COLO668 (cell line): Measurements from ENCODE around the gene ITPKC.
"Not testable (repeated sequence)": the region's sequence is repeated elsewhere in the genome, so short reads cannot be mapped to it uniquely, and the experiment has no call there.

Experiments used
- DNase-seq: peaks from one replicate; lab custom pipeline; 2025; ENCODE audit not compliant: unreplicated experiment; lab: John Stamatoyannopoulos, UW

ITPKC gene

DNA sequence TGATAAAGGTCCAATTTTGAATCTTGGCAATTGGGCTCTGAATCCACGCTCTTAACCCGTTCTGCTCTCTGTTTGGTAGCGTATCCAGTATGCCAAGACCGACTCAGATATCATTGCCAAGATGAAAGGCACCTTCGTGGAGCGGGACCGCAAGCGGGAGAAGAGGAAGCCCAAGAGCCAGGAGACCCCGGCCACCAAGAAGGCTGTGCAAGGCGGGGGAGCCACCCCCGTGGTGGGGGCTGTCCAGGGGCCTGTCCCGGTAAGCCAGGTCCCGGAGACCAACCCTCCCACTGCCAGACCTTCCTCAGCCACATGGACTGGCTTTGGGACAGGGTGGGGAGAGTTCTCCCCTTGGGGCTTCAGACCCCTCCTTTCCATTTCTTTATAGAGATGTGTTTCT is 42.4 kb downstream of the ITPKC start:
- no peak for DNase-seq

DNA sequence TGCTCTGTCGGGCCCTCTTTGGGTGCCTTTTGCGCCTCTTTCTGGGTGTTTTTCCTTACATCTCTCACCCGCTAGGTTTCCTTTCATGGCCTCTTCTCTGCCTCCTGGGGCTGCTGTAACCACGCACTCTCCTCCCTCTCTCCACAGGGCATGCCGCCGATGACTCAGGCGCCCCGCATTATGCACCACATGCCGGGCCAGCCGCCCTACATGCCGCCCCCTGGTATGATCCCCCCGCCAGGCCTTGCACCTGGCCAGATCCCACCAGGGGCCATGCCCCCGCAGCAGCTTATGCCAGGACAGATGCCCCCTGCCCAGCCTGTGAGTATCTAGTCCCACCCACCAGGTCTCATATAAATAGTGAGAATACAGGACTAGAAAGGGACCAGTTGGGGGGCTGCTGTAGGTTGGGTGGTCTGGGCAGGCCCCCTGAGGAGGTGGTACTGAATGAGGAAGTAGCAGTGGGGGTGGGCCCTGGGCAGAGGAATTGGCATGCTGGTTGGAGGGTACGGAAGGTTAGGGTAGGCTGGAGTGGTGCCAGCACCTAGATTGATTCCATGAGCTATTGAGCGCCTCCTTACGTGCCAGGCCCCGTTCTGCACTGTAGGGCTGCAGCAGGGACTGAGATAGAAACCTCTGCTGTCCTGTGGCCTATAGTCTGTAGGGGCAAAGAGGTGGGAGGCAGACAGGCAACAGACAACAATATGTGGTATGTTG is 46.0 kb downstream of the ITPKC start:
- no peak for DNase-seq

GRCh38 chr19:40763526-40763925 is 46.6 kb downstream of the ITPKC start:
- DNase-seq, result no peak

DNA sequence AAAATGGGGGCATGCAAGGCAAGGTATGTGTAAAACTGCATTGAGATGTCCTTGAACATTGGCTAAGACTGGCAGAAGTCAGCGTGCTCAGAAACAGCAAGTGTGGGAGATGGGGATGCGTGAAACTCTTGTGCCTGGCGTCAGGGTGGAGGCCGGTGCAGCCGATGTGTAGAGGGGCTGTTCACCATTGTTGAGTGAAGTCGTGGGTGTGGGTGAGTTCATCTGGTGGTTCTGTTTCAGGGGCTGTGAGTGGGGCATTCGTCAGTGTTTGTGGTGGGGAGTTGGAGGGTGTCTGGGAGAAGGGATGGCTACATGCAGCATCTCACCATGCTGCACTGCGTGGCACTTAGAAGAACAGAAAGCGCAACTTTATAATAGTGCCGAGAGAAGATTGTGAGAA is 47.1 kb downstream of the ITPKC start:
- no peak for DNase-seq

- DNase-seq, result not testable (repeated sequence)
These were observed 49.5 kb downstream of the ITPKC start for GRCh38 chr19:40766385-40766784.

DNA sequence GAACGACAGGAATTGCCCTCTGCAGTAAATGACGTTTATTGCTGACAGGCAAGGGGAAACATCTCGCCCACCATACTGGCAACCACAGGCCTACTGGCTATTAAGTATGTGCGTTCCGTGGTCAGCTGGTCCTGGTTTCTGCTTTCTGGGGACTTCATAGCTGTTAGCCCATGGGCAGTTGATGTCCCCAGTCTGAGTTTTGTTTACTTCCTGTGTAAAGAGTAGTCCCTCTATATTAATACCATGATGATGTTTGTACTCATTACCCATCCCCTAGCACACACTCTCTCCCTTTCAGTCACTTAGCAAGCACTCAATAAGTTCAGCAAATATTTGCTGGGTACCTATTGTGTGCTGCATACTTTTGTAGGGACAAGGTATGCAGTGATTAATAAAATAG is 52.0 kb downstream of the ITPKC start:
- no peak for DNase-seq

DNA sequence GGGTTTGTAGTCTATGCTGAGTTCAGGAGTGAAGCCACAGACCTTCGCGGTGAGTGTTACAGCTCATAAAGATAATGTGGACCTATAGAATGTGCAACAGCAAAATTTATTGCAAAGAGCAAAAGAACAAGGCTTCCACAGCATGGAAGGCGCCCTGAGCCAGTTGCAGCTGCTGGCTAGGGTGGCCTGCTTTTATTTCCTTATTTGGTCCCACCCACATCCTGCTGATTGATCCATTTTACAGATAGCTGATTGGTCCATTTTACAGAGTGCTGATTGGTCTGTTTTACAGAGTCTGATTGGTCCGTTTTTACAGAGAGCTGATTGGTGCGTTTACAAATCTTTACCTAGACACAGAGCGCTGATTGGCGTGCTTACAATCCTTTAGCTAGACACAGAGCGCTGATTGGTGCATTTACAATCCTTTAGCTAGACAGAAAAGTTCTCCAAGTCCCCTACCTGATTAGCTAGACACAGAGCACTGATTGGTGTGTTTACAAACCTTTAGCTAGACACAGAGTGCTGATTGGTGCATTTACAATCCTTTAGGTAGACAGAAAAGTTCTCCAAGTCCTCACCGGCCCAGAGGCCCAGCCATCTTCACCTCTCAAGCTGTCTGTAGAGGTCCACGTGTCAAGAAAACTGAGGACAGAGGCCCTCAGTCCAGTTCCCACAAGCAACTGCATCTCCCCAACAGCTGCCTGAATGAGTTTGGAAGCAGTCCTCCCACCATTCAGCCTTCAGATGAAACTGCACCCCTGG is 54.4 kb downstream of the ITPKC start:
- DNase-seq, result not testable (repeated sequence)

DNA sequence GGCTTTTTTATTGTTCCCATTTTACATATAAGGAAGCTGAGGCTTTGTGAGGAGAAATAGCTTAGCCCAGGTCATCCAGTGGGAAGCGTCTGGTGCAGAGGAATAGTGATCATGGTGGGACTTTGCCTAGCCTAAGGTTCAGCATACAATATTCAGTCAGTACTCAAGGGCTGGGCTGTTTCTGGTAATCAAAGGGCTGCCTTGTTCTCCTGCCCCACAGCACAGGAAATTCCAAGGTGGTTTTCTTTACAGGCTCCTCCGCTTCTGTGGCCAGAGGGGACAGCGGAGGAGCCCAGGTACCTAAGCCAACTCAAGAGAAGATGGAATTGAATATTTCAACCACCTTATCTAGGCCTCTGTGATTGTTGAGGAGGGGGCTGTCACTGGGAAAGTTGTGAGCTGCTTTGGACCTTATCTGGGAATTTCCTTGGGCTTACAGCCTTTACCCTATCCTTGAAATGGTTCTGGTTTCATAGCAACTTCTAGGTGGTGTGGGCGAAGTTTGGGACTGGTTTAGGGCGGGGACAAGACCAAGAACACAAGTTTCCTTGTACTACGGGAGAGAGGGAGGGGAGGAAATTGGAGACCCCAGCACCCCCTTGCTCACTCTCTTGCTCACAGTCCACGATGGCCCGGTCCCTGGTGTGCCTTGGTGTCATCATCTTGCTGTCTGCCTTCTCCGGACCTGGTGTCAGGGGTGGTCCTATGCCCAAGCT is 58.2 kb downstream of the ITPKC start, which contains the start of gene MIA:
TSS of gene MIA (plus strand) at position 606 of the 716 bp plus-strand sequence. CDS start at position 628, 22 bp downstream.
- no peak for DNase-seq

DNA sequence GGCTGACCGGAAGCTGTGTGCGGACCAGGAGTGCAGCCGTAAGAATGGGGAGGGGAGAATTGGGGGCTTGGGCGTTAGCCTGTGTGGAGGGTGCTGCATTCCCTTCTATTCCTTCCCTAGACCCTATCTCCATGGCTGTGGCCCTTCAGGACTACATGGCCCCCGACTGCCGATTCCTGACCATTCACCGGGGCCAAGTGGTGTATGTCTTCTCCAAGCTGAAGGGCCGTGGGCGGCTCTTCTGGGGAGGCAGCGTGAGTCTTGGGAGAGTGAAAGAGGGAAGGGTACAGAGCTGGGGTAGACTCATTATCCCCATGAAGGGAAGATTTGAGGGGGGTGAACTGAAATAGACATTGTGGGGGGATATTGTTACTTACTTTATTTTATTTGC is 58.7 kb downstream of the ITPKC start:
- DNase-seq, result no peak

DNA sequence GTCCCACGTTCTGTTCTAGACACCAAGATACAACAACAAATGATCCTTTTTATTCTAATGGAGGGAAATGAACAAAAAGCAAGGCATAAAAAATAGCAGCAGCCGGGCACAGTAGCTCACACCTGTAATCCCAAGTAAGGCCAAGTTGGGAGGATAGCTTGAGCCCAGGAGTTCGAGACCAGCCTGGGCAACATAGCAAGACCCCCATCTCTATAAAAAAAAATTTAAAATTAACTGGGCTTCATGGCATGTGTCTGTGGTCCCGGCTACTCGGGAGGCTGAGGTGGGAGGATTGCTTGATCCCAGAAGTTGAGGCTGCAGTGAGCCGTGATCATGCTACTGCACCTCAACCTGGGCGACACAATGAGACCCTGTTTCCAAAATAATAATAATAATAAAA is 59.5 kb downstream of the ITPKC start:
- DNase-seq, result no peak

- peak; percentile 84 for DNase-seq
These were observed 60.2 kb downstream of the ITPKC start for GRCh38 chr19:40776932-40777644.

DNA sequence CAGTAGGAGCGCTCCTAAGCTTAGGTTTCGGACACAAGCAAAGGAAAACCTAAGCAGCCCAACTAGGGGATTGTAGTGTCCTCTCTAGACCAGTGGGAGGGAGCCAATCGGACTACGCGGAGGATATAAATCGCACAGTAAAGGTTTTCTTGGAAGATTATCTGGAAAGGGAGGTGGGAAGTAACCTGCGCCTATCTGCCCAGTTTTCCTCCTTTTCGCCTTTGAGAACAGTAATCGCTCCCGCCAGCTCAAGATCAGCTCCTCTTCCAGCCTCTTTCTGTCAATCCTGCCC is 60.7 kb downstream of the ITPKC start:
- DNase-seq, result no peak

DNA sequence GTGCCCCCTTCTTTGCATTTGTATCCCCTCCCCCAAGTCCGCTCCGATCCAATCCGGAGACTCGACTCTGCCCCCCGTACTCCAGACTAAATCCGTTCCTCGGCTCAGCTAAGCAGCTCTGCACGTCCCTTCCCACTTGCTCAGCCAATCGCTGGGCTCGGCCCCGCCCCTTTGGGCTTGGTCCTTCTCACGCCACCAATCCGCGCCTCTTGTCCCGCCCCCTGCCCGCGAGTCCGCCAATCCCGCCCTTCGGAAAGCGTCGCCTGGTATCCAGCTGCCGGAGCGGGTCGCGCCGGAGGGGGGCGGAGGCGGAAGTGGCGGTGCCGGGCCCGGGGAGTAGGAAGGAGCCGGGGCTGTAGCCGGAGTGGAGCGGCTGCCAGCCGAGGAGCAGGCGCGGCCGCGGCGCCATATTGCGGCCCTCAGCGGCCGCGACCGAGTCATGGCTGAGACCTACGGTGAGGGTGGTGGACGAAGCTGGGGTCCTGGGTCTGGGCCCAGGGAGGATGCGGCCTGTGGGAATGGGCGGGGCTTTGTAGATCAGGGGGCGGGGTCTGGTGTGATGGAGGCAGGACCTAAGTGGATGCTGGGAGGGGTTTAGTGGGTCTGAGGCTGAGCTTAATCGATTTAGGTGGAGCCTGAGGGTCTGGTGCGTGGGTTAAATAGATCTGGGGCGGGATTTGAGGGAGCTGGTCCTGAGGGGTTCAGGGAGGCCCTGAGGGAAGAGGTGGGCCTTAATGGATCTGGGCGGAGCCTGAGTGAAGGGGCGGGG is 61.2 kb downstream of the ITPKC start, which contains the start of gene RAB4B:
TSS of gene RAB4B (plus strand) at position 311 of the 769 bp plus-strand sequence. CDS start at position 440, 129 bp downstream.
- DNase-seq, result peak; percentile 99

DNA sequence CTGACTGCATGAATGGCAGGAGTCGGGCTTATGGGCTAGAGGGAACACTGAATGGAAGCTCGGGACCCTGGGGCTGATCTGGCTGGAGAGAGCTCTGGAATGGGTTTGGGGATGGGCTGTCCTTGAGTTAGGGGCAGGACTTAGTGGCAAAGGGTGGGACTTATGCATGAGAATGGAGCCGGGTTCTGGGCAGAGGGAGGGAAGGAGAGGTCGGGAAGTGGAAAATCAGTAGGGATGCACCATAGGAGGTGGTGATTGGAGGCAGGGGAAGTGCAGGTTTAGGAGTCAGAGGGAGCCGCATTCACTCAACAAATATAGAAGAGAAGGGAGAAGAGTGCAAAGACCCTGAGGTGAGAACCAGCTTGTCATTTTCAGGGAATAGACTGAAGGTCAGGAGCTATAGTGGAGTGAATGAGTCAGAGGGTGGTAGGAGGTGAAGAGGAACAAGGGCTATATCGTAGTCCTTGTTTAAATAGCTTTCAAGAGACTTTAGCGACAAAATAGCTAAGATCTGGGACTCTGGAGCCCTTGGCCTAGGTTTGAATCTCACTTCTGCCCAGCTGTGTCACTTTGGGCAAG is 61.9 kb downstream of the ITPKC start:
- no peak for DNase-seq

- DNase-seq, result no peak
These were observed 63.7 kb downstream of the ITPKC start for GRCh38 chr19:40780582-40780981.

DNA sequence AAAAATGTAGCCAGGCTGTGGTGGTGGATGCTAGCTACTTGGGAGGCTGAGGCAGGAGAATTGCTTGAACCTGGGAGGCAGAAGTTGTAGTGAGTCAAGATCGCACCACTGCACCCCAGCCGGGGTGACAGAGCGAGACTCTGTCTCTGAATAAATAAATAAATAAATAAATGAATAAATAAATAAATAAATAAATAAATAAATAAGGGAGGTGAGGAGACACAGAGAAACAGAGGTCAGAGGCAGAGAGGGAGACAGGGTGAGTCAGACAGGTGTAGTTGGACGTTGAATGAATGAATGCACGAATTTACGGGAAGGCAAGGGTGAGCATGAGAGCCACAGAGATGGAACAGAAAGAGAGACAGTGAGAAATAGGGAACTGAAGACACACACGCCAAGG is 64.2 kb downstream of the ITPKC start:
- DNase-seq, result no peak

- no peak for DNase-seq
These were observed 66.8 kb downstream of the ITPKC start for GRCh38 chr19:40783711-40784110.

DNA sequence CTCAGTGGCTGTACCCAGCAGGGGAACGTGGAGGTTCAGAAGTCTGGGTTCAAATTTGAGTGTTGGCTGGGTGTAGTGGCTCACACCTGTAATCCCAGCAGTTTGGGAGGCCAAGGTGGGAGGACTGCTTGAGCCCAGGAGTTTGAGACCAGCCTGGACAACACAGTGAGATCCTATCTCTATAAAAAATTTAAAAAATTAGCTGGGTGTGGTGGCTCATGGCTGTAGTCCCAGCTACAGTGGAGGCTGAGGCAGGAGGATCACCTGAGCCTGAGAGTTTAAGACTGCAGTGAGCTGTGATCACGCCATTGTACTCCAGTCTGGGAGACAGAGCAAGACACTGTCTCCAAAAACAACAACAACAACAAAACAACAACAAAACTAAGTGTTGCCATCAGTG is 67.2 kb downstream of the ITPKC start:
- not testable (repeated sequence) for DNase-seq

DNA sequence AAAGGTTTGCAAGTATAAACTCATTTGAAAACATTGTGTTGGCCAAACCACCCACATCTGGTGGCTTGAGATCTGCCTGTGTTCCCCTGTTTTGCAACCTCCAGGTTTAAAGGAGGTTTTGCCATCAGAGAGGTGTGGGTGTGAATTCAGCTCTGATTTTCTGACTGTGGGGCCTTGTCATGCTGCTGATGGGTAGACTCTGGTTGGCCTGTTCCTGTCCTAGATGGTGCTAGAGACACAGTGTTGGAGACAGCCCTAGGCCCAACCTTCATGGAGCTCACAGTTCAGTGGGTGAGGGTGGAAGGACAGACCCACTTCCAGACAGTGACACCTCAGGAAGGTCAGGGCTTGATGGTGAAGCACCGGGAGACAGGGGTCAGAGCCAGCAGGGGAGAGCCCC is 68.6 kb downstream of the ITPKC start:
- no peak for DNase-seq
